ENCODE data around the gene PIGP. TPM values are rescaled to one million over a fixed set of nuclear protein-coding genes. Genes with fewer than 3 reads are reported as not detected.

The PIGP gene
- total RNA-seq, 4 donors from 2014 or later, result 13.9 to 32.1 (median 19.5) TPM

GRCh38 chr21:37075214-37075770, 2.4 kb upstream of the PIGP start:
- ATAC-seq (ENCODE audit: low FRiP score) (no peak), DNase-seq (ENCODE audit: low spot score) (no peak)
- TF ChIP-seq CTCF (IDR thresholded peaks at IDR 0.05), result no peak

- ATAC-seq (ENCODE audit: low FRiP score), result no peak
- TF ChIP-seq CTCF (IDR thresholded peaks at IDR 0.05), result no peak
- no peak for DNase-seq (ENCODE audit: low spot score)
Observed at GRCh38 chr21:37074546-37074945, 1.7 kb upstream of the PIGP start.

GRCh38 chr21:37074197-37074510, 1.3 kb upstream of the PIGP start:
- ATAC-seq (ENCODE audit: low FRiP score), result no peak
- no peak for TF ChIP-seq CTCF (IDR thresholded peaks at IDR 0.05)

GRCh38 chr21:37073417-37074196, 736 bp upstream of the PIGP start:
- TF ChIP-seq CTCF (IDR thresholded peaks at IDR 0.05), result no peak
- ATAC-seq (ENCODE audit: low FRiP score), result peak; percentile 41
- no peak for DNase-seq (ENCODE audit: low spot score)

More at GRCh38 chr21:37074197-37074510, 1.3 kb upstream of the PIGP start:
- no peak for DNase-seq (ENCODE audit: low spot score)

- DNase-seq (ENCODE audit: low spot score), result peak; percentile 62
- peak; percentile 71 for ATAC-seq (ENCODE audit: low FRiP score)
- TF ChIP-seq CTCF (IDR thresholded peaks at IDR 0.05), result no peak
Observed at GRCh38 chr21:37072274-37072987, 440 bp downstream of the PIGP start.

GRCh38 chr21:37071561-37072273, 1.2 kb downstream of the PIGP start:
- DNase-seq (ENCODE audit: low spot score), result no peak
- TF ChIP-seq CTCF (IDR thresholded peaks at IDR 0.05), result no peak
- ATAC-seq (ENCODE audit: low FRiP score), result peak; percentile 23

All from omental fat pad (tissue), 4 donors.